Epidermal melanocyte (primary cell): ENCODE data around the gene CAPN7.
"Not testable (repeated sequence)": the region's sequence is repeated elsewhere in the genome, so short reads cannot be mapped to it uniquely, and the experiment has no call there.

Experiments used
- DNase-seq: peaks from one replicate; pipeline ENCODE4 v3.0.0; 2011; ENCODE audit warnings: low spot score; ENCODE audit not compliant: insufficient read length

CAPN7 gene

GRCh38 chr3:15205934-15206661, at the start of gene CAPN7:
CAPN7 (plus strand) TSS chr3:15206246; CDS start chr3:15206496, 250 bp downstream.
- DNase-seq: peak; percentile 84

- DNase-seq: no peak
These were observed 48.6 kb upstream of the CAPN7 start for GRCh38 chr3:15157441-15157840.

DNA sequence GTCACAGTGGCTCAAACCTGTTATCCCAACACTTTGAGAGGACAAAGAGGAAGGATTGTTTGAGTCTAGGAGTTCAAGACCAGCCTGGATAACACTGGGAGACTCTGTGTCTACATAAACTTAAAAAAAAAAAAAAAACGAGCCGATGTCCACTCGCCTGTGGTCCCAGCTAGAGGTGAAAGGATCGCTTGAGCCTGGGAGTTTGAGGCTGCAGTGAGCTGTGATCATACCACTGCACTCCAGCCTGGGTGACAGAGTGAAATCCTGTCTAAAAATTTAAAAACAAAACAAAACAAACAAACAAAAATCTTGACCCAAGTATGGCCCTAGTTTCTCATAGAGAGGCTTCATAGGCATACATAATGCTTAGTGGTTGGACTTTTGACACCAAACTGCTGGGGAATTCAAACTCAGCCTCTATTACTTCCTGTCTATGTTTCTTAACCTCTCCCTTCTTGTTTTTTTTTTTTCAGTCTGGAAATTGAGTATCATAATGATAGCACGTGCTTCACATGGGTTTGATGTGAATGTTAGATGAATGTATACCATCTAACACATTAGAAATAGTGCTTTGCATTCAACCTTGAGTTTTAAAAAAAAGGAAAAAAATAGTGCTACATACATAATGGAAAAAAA, 46.4 kb upstream of the CAPN7 start:
- DNase-seq: no peak

DNA sequence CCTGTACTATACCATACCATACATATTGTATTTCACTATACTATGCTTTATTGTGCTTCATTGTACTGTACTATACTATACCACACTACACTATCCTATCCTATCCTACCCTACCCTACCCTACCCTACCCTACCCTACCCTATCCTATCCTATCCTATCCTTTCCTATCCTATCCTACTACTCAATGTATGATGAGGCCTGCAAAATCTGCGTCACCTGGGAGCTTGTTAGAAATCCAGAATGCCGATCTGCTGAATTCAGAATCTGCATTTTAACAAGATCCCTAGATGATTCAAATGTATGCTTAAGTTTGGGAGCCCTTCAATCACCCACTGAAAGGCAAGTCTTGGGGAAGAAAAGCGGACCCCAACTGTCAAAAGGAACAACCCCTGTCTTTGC, 45.4 kb upstream of the CAPN7 start:
- no peak for DNase-seq

DNA sequence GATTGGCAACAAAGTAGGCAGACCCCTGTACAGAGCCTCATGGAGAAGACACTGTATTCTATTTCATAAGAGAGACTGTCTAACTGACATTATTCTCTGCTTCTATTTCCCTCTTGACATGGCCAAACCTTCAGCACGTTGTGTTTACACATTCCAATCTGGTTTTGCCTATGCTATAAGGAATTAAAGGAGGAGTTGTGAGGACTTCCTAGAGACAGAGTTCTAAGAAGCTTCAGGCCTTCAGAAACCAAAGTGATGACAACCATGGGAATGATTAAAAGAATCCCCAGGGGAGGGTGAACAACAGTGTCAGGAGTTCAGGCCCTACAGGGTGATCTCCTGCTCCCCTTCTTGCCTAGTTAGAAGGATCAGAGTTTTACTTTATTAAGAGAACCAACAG, 44.9 kb upstream of the CAPN7 start:
- DNase-seq: no peak

DNA sequence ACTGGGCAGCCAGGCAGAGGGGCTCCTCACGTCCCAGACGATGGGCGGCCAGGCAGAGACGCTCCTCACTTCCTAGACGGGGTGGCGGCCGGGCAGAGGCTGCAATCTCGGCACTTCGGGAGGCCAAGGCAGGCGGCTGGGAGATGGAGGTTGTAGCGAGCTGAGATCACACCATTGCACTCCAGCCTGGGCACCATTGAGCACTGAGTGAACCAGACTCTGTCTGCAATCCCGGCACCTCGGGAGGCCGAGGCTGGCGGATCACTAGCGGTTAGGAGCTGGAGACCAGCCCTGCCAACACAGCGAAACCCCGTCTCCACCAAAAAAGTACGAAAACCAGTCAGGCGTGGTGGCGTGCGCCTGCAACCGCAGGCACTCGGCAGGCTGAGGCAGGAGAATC, 42.4 kb upstream of the CAPN7 start:
- not testable (repeated sequence) for DNase-seq

DNA sequence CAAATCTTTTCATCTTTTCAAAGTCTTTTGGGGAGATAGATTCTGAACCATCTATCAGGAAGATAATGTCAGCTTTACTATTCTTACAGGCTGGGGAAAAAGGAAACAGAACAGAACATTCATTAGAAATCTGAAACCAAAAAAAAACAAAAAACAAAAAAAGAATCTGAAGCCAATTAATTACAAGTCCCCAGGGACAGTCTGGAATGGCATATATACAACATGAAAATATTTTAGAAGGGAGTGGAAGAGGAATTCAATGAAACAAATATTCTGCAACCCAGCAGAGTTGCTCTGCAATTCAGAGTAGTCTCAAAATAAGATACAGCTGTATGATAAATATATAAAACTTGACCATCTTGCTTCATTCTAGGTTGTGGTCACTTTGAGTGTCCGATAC, 41.7 kb upstream of the CAPN7 start:
- no peak for DNase-seq

DNA sequence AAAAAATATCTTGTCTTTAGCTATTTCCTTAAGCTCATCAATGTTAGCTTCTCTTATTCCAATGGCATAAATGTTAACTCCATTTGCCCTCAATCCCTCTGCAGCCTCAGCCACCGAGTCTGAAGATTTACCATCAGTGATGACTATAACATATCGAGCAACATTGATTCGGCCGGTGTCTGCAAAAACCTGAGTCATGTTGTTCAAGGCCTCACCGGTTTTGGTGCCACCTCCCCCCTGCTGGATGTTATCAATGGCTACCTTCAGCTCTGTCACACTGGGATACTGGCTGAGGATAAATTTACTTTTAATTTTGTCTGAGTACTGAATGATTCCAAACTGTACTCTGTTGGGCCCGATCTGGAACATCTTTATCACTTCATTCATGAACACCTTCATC, 41.0 kb upstream of the CAPN7 start:
- no peak for DNase-seq

GRCh38 chr3:15166391-15166790, 39.7 kb upstream of the CAPN7 start:
- DNase-seq: not testable (repeated sequence)

DNA sequence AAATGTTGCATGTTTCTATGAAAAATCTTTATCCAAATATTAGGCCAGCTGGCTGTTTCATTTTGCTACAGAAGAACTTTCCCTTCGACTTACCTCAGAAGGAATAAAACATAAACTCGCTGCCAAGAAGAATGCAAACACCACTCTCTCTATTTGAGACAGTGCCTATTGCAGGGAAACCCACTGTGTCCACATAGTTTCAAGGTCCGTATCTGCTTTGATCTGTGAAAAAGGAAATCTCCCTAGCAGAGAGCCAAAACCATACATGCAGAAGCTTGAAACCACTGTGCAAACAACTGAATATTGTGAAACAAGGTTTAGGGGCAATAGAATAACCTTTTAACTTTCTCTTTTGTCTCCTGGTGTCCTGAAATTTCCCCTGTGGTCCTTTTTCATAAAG, 35.0 kb upstream of the CAPN7 start:
- DNase-seq: no peak

- no peak for DNase-seq
These were observed 33.2 kb upstream of the CAPN7 start for GRCh38 chr3:15172806-15173205.

GRCh38 chr3:15174953-15175352, 31.1 kb upstream of the CAPN7 start:
- DNase-seq: no peak

- DNase-seq: no peak
These were observed 30.4 kb upstream of the CAPN7 start for GRCh38 chr3:15175605-15176004.

DNA sequence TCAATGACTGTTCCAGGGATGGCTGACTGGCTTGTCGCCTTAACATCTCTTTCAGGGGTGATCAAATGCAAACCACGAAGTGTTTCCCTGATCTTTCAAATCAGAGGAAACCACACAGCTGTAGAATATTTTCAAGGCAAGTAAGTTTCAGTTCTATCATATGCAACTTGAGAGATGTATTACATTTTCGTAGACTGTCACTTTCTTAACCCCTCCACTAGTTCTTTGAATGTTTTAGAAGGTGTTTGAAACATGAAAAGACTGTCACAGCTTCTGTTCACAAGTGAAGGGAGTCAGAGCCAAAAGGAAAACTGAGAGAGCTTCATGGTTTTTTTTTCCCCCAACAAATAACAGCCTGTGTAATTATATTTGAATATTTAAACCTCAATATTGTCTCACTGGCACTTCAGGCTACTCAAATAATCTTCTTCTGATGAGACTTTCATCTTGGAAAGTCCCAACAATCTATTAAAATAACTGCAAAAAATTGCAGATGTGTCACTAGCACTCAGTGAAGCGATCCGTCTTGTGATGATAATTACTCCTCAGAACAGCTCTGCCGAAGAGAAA, 25.9 kb upstream of the CAPN7 start:
- DNase-seq: no peak

GRCh38 chr3:15181511-15181910, 24.5 kb upstream of the CAPN7 start:
- DNase-seq: no peak

GRCh38 chr3:15181963-15182362, 24.1 kb upstream of the CAPN7 start:
- no peak for DNase-seq

- DNase-seq: no peak
These were observed 23.0 kb upstream of the CAPN7 start for GRCh38 chr3:15183011-15183410.

- DNase-seq: no peak
These were observed 20.6 kb upstream of the CAPN7 start for GRCh38 chr3:15185404-15185803.

- no peak for DNase-seq
These were observed 20.0 kb upstream of the CAPN7 start for GRCh38 chr3:15186101-15186476.

- not testable (repeated sequence) for DNase-seq
These were observed 19.4 kb upstream of the CAPN7 start for GRCh38 chr3:15186477-15187164.

GRCh38 chr3:15197340-15198029, 8.6 kb upstream of the CAPN7 start:
- no peak for DNase-seq

- no peak for DNase-seq
These were observed 7.4 kb upstream of the CAPN7 start for GRCh38 chr3:15198686-15199085.
